ENCODE results near the gene UBE2V1.

The UBE2V1 gene

DNA sequence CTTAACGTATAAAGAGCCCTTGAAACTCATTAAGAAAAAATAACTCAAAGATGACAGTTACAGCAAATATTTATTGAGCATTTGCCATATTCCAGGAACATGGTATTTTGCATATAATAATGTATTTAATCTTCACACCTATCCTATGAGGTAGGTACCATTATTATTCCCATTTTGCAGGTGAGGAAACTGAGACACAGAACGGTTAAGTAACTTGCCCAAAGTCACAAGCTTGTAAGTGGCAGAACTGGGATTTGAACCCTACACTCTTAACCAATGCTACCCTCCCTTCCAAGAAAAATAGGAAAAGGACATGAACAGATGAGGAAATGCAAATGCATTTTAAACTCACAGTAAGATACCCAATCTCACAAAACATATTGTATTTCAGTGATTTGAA lies 5.3 kb upstream of the UBE2V1 start:
- DNase-seq (ENCODE audit: insufficient read length, low spot score) (no peak), FAIRE-seq (no peak)
- TF ChIP-seq POLR2AphosphoS5 (IDR thresholded peaks at IDR 0.05; ENCODE audit: low read depth, low read length) (no peak), SPI1 (IDR thresholded peaks at IDR 0.05; ENCODE audit: low read depth, low read length) (no peak), PAX5 (IDR thresholded peaks at IDR 0.05; ENCODE audit: insufficient read depth, low read length, severe bottlenecking) (no peak), POLR2A (IDR thresholded peaks at IDR 0.05; ENCODE audit: low read depth, low read length) (no peak), TAF1 (IDR thresholded peaks at IDR 0.05; ENCODE audit: low read depth, low read length) (no peak), POU2F2 (IDR thresholded peaks at IDR 0.05; ENCODE audit: low read depth, low read length) (no peak)

DNA sequence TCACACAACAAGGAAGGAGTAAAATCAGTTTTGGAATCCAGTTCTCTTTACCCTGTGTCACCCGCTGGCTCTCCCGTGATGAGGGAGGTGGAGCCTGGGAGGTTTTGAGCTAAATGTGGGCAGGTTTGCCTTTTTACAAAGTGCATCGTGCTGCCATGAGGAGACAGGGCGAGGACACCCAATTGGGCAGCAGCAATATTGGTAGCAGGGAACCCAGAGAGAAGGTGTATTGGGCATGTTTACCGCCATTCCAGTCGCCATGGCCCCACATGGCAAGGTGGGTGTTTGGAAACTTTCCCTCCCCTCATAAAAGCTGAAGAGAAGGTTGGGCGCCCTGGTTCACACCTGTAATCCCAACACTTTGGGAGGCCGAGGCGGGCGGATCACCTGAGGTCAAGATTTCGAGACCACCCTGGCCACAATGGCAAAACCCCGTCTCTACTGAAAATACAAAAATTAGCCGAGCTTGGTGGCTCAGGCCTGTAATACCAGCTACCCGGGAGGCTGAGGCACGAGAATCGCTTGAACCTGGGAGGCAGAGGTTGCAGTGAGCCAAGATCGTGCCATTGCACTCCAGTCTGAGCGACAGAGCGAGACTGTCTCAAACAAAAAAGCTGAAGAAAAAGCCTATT lies 3.5 kb upstream of the UBE2V1 start:
- TF ChIP-seq POLR2AphosphoS5 (IDR thresholded peaks at IDR 0.05; ENCODE audit: low read depth, low read length) = no peak
- TF ChIP-seq POLR2A (IDR thresholded peaks at IDR 0.05; ENCODE audit: low read depth, low read length) = no peak
- TF ChIP-seq PAX5 (IDR thresholded peaks at IDR 0.05; ENCODE audit: insufficient read depth, low read length, severe bottlenecking) = no peak
- TF ChIP-seq POU2F2 (IDR thresholded peaks at IDR 0.05; ENCODE audit: low read depth, low read length) = no peak
- TF ChIP-seq SPI1 (IDR thresholded peaks at IDR 0.05; ENCODE audit: low read depth, low read length) = no peak
- TF ChIP-seq TAF1 (IDR thresholded peaks at IDR 0.05; ENCODE audit: low read depth, low read length) = no peak
- no peak for FAIRE-seq
- DNase-seq (ENCODE audit: insufficient read length, low spot score) = no peak

DNA sequence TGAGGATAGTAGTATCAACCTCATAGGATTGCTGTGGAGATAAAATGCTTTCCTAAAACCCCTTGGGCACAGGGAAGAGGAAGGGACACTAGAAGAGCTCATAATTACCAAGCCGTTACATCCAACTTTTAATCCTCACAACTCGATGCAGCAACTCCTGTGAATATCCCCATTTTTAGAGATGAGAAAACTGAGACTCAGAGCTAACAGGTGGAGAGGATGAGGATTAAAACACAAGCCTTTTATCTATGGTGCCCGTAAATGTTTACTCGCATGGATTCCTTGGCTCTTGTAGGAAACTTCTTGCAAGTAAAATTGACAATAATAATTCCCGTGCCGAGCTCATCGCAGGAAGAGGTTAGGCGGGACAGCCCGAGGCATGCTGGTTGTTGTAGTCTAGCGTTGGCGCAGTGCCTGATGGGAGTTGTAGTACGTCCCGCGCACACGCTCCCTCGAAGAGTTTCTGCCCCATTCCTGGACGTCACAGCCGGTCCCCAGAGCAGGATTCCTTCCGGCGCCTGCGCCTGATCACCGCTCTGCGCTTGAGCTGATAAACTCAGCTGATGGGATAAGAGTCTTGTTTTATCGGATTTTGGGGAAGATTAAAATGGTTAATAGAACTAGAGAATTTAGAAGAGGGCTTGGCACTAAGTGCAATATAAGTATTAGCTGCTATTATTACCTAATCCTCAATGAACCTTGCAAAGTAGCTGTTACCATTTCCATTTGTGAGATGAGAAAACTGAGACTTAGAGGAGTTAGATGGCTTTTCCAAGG lies 2.8 kb upstream of the UBE2V1 start:
- DNase-seq (ENCODE audit: insufficient read length, low spot score) = peak; percentile 73
- FAIRE-seq = peak; percentile 94
- TF ChIP-seq POLR2A (IDR thresholded peaks at IDR 0.05; ENCODE audit: low read depth, low read length) (peak; percentile 55; the same call in 1 of the 2 replicates), POLR2AphosphoS5 (IDR thresholded peaks at IDR 0.05; ENCODE audit: low read depth, low read length) (0 out of 2 replicates have a peak, but pooled peaks have one; percentile 37), PAX5 (IDR thresholded peaks at IDR 0.05; ENCODE audit: insufficient read depth, low read length, severe bottlenecking) (no peak), SPI1 (IDR thresholded peaks at IDR 0.05; ENCODE audit: low read depth, low read length) (no peak), POU2F2 (IDR thresholded peaks at IDR 0.05; ENCODE audit: low read depth, low read length) (0 out of 2 replicates have a peak, but pooled peaks have one; percentile 29), TAF1 (IDR thresholded peaks at IDR 0.05; ENCODE audit: low read depth, low read length) (0 out of 2 replicates have a peak, but pooled peaks have one; percentile 24)

DNA sequence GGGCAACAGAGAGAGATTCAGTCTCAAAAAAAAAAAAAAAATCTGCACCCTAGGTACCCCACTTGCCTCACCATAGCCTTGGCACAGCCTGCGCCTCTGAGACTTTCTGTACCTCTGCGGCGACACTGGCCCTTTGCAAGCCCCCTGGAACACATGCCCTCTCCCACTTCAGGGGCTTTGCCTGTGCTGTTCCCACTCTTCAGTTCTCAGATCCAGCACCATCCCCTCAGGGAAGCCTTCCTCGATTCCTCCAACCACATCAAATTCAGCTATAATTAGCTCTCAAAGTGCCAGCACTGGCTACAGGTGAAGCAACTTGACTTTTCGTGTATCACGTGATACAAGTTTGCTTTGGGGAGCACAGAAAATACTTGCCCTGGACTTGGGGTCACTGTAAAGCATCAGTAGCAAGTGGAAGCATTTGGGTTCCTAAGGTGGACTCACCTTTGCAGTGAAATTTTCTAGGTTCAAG lies 2.1 kb upstream of the UBE2V1 start:
- FAIRE-seq = no peak

DNA sequence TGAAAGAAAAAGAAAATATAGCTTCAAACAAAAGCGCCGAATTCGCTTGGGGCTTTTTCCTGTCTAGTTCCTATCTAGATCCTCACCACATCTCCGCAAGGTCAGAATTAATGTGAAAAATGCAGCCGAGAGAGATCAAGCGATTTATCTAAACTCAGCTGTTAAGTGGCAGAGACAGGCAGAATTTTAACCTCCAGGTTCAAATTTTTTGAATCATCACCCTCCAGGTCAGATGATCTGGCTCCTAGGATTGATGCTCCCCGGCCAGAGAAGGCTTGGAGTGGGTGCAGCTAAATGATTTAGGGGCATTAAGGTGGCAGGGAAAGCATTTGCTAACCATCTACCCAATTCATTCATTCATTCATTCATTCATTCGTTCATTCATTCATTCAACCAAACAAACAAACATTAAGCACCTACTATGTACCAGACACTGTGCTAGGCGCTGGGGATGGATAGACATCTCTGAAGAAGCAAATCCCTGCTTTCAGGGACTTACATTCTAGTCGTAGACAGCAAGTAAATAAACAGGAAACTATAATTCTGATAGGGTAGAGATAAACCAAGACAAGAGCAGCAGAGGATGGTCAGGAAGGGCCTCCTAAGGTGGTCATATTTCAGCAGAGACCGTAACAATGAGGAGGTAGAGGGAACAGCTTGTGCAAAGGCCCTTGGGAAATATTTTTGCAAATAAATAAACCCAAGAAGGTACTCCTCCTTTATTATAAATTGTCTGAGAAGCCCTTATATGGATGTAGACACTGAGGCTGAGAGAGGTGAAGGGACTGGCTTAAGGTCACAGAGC lies 672 bp upstream of the UBE2V1 start:
- TF ChIP-seq PAX5 (IDR thresholded peaks at IDR 0.05; ENCODE audit: insufficient read depth, low read length, severe bottlenecking) (no peak), POLR2AphosphoS5 (IDR thresholded peaks at IDR 0.05; ENCODE audit: low read depth, low read length) (no peak), POLR2A (IDR thresholded peaks at IDR 0.05; ENCODE audit: low read depth, low read length) (no peak)
- no peak for FAIRE-seq
- no peak for DNase-seq (ENCODE audit: insufficient read length, low spot score)

More for the DNA sequence above, 2.1 kb upstream of the UBE2V1 start:
- DNase-seq (ENCODE audit: insufficient read length, low spot score) = no peak
- TF ChIP-seq POLR2A (IDR thresholded peaks at IDR 0.05; ENCODE audit: low read depth, low read length) (no peak), POLR2AphosphoS5 (IDR thresholded peaks at IDR 0.05; ENCODE audit: low read depth, low read length) (no peak), PAX5 (IDR thresholded peaks at IDR 0.05; ENCODE audit: insufficient read depth, low read length, severe bottlenecking) (no peak), SPI1 (IDR thresholded peaks at IDR 0.05; ENCODE audit: low read depth, low read length) (no peak), POU2F2 (IDR thresholded peaks at IDR 0.05; ENCODE audit: low read depth, low read length) (no peak), TAF1 (IDR thresholded peaks at IDR 0.05; ENCODE audit: low read depth, low read length) (no peak)

DNA sequence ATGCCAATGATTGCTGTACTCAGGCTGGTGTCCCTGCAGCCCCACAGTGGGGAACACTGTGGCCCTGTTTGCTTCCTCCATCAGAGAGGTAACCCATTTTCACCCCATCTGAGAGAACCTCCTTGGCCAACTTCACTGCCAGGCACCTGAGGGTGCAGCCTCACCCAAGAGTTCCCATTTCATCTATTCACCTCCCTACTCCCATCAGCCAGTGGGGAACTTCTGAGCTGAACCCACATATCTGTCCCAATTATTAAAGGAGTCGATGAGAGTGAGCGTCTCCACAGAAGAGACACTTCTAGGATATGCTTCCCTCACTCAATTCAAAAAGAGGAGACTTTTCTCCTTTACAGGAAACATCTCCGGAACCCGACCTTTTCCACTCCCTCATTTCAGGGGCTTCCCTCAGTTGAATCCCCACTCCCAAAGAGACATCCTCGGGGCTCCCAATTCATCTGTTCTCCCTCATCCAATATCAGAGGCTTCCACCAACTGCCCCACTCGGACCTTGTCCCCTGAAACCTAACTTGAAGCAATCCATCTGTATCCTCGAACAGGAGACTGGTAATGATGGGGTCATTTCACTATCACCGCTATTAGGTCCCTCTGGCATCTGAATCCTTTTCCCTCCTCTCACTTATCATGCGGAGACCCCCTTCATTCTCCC lies 988 bp downstream of the UBE2V1 start:
- no peak for FAIRE-seq
- no peak for DNase-seq (ENCODE audit: insufficient read length, low spot score)
- TF ChIP-seq SPI1 (IDR thresholded peaks at IDR 0.05; ENCODE audit: low read depth, low read length) (no peak), POLR2AphosphoS5 (IDR thresholded peaks at IDR 0.05; ENCODE audit: low read depth, low read length) (no peak), POLR2A (IDR thresholded peaks at IDR 0.05; ENCODE audit: low read depth, low read length) (no peak), PAX5 (IDR thresholded peaks at IDR 0.05; ENCODE audit: insufficient read depth, low read length, severe bottlenecking) (no peak), TAF1 (IDR thresholded peaks at IDR 0.05; ENCODE audit: low read depth, low read length) (no peak), POU2F2 (IDR thresholded peaks at IDR 0.05; ENCODE audit: low read depth, low read length) (no peak)

DNA sequence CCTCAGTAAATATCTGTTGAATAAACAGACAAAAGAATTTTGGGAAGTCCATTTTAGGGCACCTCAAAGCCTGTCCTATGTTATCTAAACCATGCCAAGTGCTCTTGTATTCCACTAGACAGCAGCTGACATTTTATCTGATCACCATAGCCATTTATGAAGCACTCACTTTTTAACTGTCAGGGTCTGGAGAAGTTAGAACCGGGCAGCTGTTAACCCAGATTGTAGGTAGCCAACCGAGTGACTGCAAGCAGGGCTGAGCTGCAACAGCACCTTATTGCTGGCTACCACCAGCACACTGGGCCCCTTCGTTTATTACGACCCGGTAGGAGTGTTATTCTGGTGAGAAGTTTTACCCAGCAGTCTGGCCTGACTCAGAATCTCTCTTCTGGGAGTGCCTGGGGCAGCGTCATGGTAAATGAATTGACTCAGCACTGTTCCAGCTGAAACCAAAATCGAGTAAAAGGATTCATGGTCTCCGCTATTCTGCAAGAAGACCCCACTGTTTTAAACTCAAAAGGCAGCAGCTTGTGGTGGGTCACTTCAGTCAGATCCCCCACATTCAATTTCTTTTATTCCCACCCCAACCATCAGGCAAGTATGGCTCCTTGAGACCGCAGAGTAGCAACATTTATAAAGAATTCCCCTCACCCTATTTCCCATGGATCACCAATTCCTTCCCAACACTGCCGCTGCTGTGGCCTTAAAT lies 1.7 kb downstream of the UBE2V1 start:
- DNase-seq (ENCODE audit: insufficient read length, low spot score) (no peak), FAIRE-seq (no peak)

More for the DNA sequence above, 1.7 kb downstream of the UBE2V1 start:
- TF ChIP-seq POLR2AphosphoS5 (IDR thresholded peaks at IDR 0.05; ENCODE audit: low read depth, low read length) (no peak), POLR2A (IDR thresholded peaks at IDR 0.05; ENCODE audit: low read depth, low read length) (no peak), SPI1 (IDR thresholded peaks at IDR 0.05; ENCODE audit: low read depth, low read length) (no peak), PAX5 (IDR thresholded peaks at IDR 0.05; ENCODE audit: insufficient read depth, low read length, severe bottlenecking) (no peak), TAF1 (IDR thresholded peaks at IDR 0.05; ENCODE audit: low read depth, low read length) (no peak), POU2F2 (IDR thresholded peaks at IDR 0.05; ENCODE audit: low read depth, low read length) (no peak)

Measured in GM12891 (cell line).